NCI-H1930 (cell line): ENCODE data around the gene ROBO2.

Experiments
- DNase-seq, 2 experiments: peaks; one replicate each; lab custom pipeline; 2025; lab: John Stamatoyannopoulos, UW

ROBO2 gene

GRCh38 chr3:77491961-77492360, 452.1 kb downstream of the ROBO2 start:
- DNase-seq, result no peak

- DNase-seq, result no peak
Observed at GRCh38 chr3:77500721-77501120, 460.8 kb downstream of the ROBO2 start.

GRCh38 chr3:77506384-77506783, 466.5 kb downstream of the ROBO2 start:
- DNase-seq, result no peak

- no peak for DNase-seq
Observed at GRCh38 chr3:77513542-77513941, 473.6 kb downstream of the ROBO2 start.

- no peak for DNase-seq
Observed at GRCh38 chr3:77514766-77515165, 474.9 kb downstream of the ROBO2 start.

- no peak for DNase-seq
Observed at GRCh38 chr3:77524463-77524862, 484.6 kb downstream of the ROBO2 start.

GRCh38 chr3:77524946-77525682, 485.2 kb downstream of the ROBO2 start:
- DNase-seq, result no peak

GRCh38 chr3:77526573-77527113, 486.7 kb downstream of the ROBO2 start:
- DNase-seq, result no peak

- DNase-seq, result no peak
Observed at GRCh38 chr3:77529522-77529921, 489.6 kb downstream of the ROBO2 start.

- DNase-seq, result no peak
Observed at GRCh38 chr3:77530870-77531269, 491.0 kb downstream of the ROBO2 start.

GRCh38 chr3:77535116-77535515, 495.2 kb downstream of the ROBO2 start:
- DNase-seq, result no peak

GRCh38 chr3:77536038-77536775, 496.3 kb downstream of the ROBO2 start:
- DNase-seq, result no peak

- no peak for DNase-seq
Observed at GRCh38 chr3:77539014-77539413, 499.1 kb downstream of the ROBO2 start.

GRCh38 chr3:77539677-77540076, 499.8 kb downstream of the ROBO2 start:
- DNase-seq, result no peak

GRCh38 chr3:77541203-77541922, 501.5 kb downstream of the ROBO2 start:
- DNase-seq, result no peak

GRCh38 chr3:77546246-77546645, 506.3 kb downstream of the ROBO2 start:
- DNase-seq, result no peak

- DNase-seq, result no peak
Observed at GRCh38 chr3:77549034-77549433, 509.1 kb downstream of the ROBO2 start.

- DNase-seq, result no peak
Observed at GRCh38 chr3:77553240-77553639, 513.3 kb downstream of the ROBO2 start.

- no peak for DNase-seq
Observed at GRCh38 chr3:77562089-77562488, 522.2 kb downstream of the ROBO2 start.

- DNase-seq, result no peak
Observed at GRCh38 chr3:77563012-77563411, 523.1 kb downstream of the ROBO2 start.

- no peak for DNase-seq
Observed at GRCh38 chr3:77566055-77566454, 526.2 kb downstream of the ROBO2 start.

GRCh38 chr3:77571971-77572715, 532.2 kb downstream of the ROBO2 start:
- DNase-seq, result no peak
